IPS DF 6.9 (cell line): Measurements from ENCODE around the gene NFATC3.
"Not testable (repeated sequence)": the region's sequence is repeated elsewhere in the genome, so short reads cannot be mapped to it uniquely, and the experiment has no call there.

Experiments
- DNase-seq: peaks from one replicate; pipeline ENCODE4 v3.0.0-alpha.2; 2013; ENCODE audit warnings: low read depth, low spot score
- H3K27ac ChIP-seq: one replicate; pipeline ENCODE4 v1.5.1; 2013; ENCODE audit warnings: low read length, control low read depth
- H3K27me3 ChIP-seq: 2 replicates; pipeline ENCODE4 v1.6.1; 2013; ENCODE audit warnings: mild to moderate bottlenecking, low read length; ENCODE audit not compliant: control insufficient read depth, insufficient read depth
- H3K36me3 ChIP-seq: 2 replicates; pipeline ENCODE4 v1.6.1; 2013; ENCODE audit warnings: low read length; ENCODE audit not compliant: control insufficient read depth, insufficient read depth
- H3K4me1 ChIP-seq: 2 replicates; pipeline ENCODE4 v1.6.1; 2013; ENCODE audit warnings: low read length; ENCODE audit not compliant: control insufficient read depth, insufficient read depth
- H3K4me3 ChIP-seq: 2 replicates; pipeline ENCODE4 v1.5.1; 2013; ENCODE audit warnings: mild to moderate bottlenecking, low read length
- H3K9me3 ChIP-seq: 2 replicates; pipeline ENCODE4 v1.6.1; 2013; ENCODE audit warnings: low read length, inconsistent platforms; ENCODE audit not compliant: control insufficient read depth, insufficient read depth
- WGBS: extraction: QIAGEN DNeasy Blood & Tissue Kit; methylation state at CpG from one replicate; pipeline ENCODE4 v1.1.7; 2013; ENCODE audit warnings: mixed read lengths, missing lambda C conversion rate; ENCODE audit not compliant: insufficient read length, insufficient coverage; 5-methylcytosine and 5-hydroxymethylcytosine counted together

Gene NFATC3

GRCh38 chr16:68136515-68136914 is 51.3 kb downstream of the NFATC3 start:
- no peak for DNase-seq
- no peak overlapping the region for H3K4me3 ChIP-seq
- H3K36me3 ChIP-seq, result no peaks in the 10 kb centered on the region
- H3K9me3 ChIP-seq, result no peaks in the 10 kb centered on the region
- H3K27ac ChIP-seq, result no peak overlapping the region
- no CpG with 5 or more reads among the region's 3 CpGs for WGBS
- H3K27me3 ChIP-seq, result no peaks in the 10 kb centered on the region
- H3K4me1 ChIP-seq, result no peaks in the 10 kb centered on the region

- no peaks in the 10 kb centered on the region for H3K36me3 ChIP-seq
- no CpG with 5 or more reads among the region's 1 CpG for WGBS
- H3K9me3 ChIP-seq, result no peaks in the 10 kb centered on the region
- DNase-seq, result no peak
- no peaks in the 10 kb centered on the region for H3K4me1 ChIP-seq
- H3K27me3 ChIP-seq, result no peaks in the 10 kb centered on the region
- H3K4me3 ChIP-seq, result no peak overlapping the region
- H3K27ac ChIP-seq, result no peak overlapping the region
These were observed 58.8 kb downstream of the NFATC3 start for GRCh38 chr16:68144008-68144407.

- WGBS, result no CpG with 5 or more reads among the region's 2 CpGs
- Histone ChIP-seq H3K4me3 (no peak overlapping the region), H3K4me1 (no peaks in the 10 kb centered on the region), H3K27me3 (no peaks in the 10 kb centered on the region), H3K9me3 (no peaks in the 10 kb centered on the region), H3K36me3 (no peaks in the 10 kb centered on the region), H3K27ac (no peak overlapping the region)
- DNase-seq, result no peak
These were observed 61.4 kb downstream of the NFATC3 start for GRCh38 chr16:68146585-68146984.

GRCh38 chr16:68147444-68147843 is 62.3 kb downstream of the NFATC3 start:
- no peak for DNase-seq
- Histone ChIP-seq H3K36me3 (no peaks in the 10 kb centered on the region), H3K9me3 (no peaks in the 10 kb centered on the region), H3K27ac (no peak overlapping the region), H3K4me3 (no peak overlapping the region), H3K27me3 (no peaks in the 10 kb centered on the region), H3K4me1 (no peaks in the 10 kb centered on the region)
- WGBS, result no CpG with 5 or more reads among the region's 1 CpG

- Histone ChIP-seq H3K9me3 (no peaks in the 10 kb centered on the region), H3K27me3 (no peaks in the 10 kb centered on the region), H3K4me1 (no peaks in the 10 kb centered on the region), H3K27ac (no peak overlapping the region), H3K36me3 (no peaks in the 10 kb centered on the region), H3K4me3 (no peak overlapping the region)
- no peak for DNase-seq
These were observed 64.4 kb downstream of the NFATC3 start for GRCh38 chr16:68149596-68149995.

DNA sequence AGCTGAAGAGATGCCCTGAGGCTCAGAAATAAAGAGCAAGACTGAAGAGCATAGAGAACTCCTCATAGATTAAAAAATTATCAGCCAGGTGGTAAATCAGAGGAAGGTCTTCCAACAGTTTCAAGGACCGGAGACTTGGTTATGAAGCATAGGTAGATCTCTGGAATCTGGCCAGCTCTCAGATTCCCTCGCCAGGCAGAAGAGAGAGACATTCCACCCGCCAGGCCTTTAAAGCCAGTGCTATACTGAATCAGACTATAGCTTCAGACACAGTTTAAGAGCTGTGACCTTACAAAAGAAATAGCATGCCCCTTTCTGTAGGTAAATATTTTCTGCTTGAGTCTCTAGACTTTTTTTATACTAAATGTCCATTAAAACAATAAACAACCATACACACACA is 70.3 kb downstream of the NFATC3 start:
- no CpG with 5 or more reads among the region's 3 CpGs for WGBS
- Histone ChIP-seq H3K4me1 (no peaks in the 10 kb centered on the region), H3K27ac (no peak overlapping the region), H3K9me3 (no peaks in the 10 kb centered on the region), H3K4me3 (no peak overlapping the region), H3K27me3 (no peaks in the 10 kb centered on the region), H3K36me3 (no peaks in the 10 kb centered on the region)
- DNase-seq, result no peak

- no peak for DNase-seq
These were observed 77.2 kb downstream of the NFATC3 start for GRCh38 chr16:68162413-68162812.

DNA sequence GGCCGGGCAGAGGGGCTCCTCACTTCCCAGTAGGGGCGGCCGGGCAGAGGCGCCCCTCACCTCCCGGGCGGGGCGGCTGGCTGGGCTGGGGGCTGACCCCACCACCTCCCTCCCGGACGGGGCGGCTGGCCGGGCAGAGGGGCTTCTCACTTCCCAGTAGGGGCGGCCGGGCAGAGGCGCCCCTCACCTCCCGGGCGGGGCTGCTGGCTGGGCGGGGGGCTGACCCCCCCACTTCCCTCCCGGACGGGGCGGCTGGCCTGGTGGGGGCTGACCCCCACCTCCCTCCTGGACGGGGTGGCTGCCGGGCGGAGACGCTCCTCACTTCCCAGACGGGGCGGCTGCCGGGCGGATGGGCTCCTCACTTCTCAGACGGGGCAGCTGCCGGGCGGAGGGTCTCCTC is 78.1 kb downstream of the NFATC3 start:
- H3K9me3 ChIP-seq, H3K36me3 ChIP-seq, H3K27me3 ChIP-seq, DNase-seq, H3K4me3 ChIP-seq, H3K4me1 ChIP-seq, H3K27ac ChIP-seq: not testable (repeated sequence)
- no CpG with 5 or more reads among the region's 31 CpGs for WGBS

More at GRCh38 chr16:68162413-68162812, 77.2 kb downstream of the NFATC3 start:
- H3K27me3 ChIP-seq, result no peaks in the 10 kb centered on the region
- no peaks in the 10 kb centered on the region for H3K9me3 ChIP-seq
- no CpG with 5 or more reads among the region's 2 CpGs for WGBS
- H3K36me3 ChIP-seq, result no peaks in the 10 kb centered on the region; the same call in 1 of the 2 replicates
- no peak overlapping the region for H3K4me3 ChIP-seq
- no peak overlapping the region for H3K27ac ChIP-seq
- H3K4me1 ChIP-seq, result no peaks in the 10 kb centered on the region

DNA sequence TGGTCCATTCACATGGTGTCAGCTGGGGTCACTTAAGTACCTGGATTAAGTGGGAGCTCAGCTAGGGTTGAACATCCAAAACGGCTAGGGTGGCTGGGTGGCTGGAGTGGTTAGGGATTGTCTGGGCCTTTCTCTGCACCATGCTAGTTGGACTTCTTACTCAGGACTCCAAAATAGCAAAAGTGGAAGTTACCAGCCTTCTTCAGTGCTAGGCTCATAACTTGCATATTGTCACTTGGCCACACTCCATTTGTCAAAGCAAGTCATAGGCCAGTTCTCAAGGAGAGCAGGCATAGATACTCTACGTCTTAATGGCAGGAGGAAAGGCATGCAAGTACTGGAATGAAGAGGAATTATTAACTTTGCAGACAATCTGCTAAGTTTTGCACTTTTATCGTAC is 81.1 kb downstream of the NFATC3 start:
- no CpG with 5 or more reads among the region's 3 CpGs for WGBS
- H3K9me3 ChIP-seq, result no peaks in the 10 kb centered on the region
- no peak overlapping the region for H3K4me3 ChIP-seq
- no peaks in the 10 kb centered on the region for H3K27me3 ChIP-seq
- H3K4me1 ChIP-seq, result no peaks in the 10 kb centered on the region
- H3K27ac ChIP-seq, result no peak overlapping the region
- H3K36me3 ChIP-seq, result no peaks in the 10 kb centered on the region; the same call in 1 of the 2 replicates
- DNase-seq, result no peak

DNA sequence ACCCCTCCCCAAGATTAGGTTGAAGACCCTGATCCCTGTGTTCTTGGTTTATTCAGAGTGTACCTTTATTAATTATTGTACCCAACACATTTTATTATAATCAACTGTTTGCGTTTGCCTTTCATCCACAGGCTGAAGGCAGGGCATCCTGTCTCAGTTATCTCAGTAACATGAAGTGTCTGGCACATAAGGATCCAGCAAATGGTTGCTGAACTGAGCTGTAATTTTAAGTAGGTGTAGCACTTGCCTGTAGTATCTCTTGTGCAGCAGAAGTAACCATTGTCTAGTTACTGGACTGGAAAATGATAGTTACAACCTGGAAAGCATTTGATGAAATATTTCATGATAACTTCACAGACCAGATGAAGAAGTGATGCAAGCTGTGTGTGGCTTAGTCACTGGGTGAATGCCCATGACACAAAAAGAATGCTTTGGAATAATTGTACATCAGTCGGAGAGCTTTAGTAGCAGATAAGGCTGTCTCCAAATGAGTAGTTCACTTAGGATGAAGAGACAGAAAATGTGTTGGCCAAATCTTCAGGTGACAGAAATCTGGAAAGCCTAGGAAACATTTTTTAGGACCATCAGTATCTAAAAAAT is 94.1 kb downstream of the NFATC3 start:
- DNase-seq, result no peak
- WGBS, result no CpG with 5 or more reads among the region's 2 CpGs
- no peak overlapping the region for H3K4me3 ChIP-seq
- no peaks in the 10 kb centered on the region for H3K4me1 ChIP-seq
- no peaks in the 10 kb centered on the region for H3K9me3 ChIP-seq
- no peaks in the 10 kb centered on the region for H3K27me3 ChIP-seq
- H3K36me3 ChIP-seq, result 0 out of 2 replicates have a peak, but pooled peaks cover 3% of the 10 kb centered on the region
- no peak overlapping the region for H3K27ac ChIP-seq

- no peak overlapping the region for H3K4me3 ChIP-seq
- no peaks in the 10 kb centered on the region for H3K27me3 ChIP-seq
- WGBS, result no CpG with 5 or more reads among the region's 4 CpGs
- no peak overlapping the region for H3K27ac ChIP-seq
- DNase-seq, result no peak
- H3K36me3 ChIP-seq, result 0 out of 2 replicates have a peak, but pooled peaks cover 3% of the 10 kb centered on the region
- H3K4me1 ChIP-seq, result no peaks in the 10 kb centered on the region
- H3K9me3 ChIP-seq, result no peaks in the 10 kb centered on the region
These were observed 94.7 kb downstream of the NFATC3 start for GRCh38 chr16:68179855-68180254.
